IMR-90 (cell line): ENCODE data around the gene KCTD2. TPM values are rescaled to one million over a fixed set of nuclear protein-coding genes. Genes with fewer than 3 reads are reported as not detected.

ENCODE experiments used
- ATAC-seq: fragments of 200-7000 bp; cut with Tn5 transposase; 2 replicates; pipeline ENCODE4 v1.9.1; 2020; ENCODE audit warnings: low read depth, mild to moderate bottlenecking, moderate library complexity
- BruUV-seq: library from RNA; stranded (reverse); fragments of 400-500 nt; replicated peaks from 2 replicates; lab custom pipeline; 2021; lab: Mats Ljungman, UMichigan
- CTCF ChIA-PET: fragments of 300-600 bp; formaldehyde crosslinking; extraction: SDS; loops from one replicate; lab custom pipeline; 2021; ENCODE audit warnings: antibody characterized with exemption; lab: Yijun Ruan, JAX
- POLR2A ChIA-PET: fragments of 300-600 bp; sonication (Branson Sonifier 250); formaldehyde crosslinking; loops from one replicate; lab custom pipeline; 2022; ENCODE audit warnings: antibody characterized with exemption; ENCODE audit not compliant: unreplicated experiment; lab: Charles Lee
- DNase-seq: peaks from one replicate; pipeline ENCODE4 v3.0.0; 2013
- H2AFZ ChIP-seq: replicated peaks from 2 replicates; pipeline ENCODE3; 2013; ENCODE audit warnings: low read length, mild to moderate bottlenecking; ENCODE audit not compliant: poor library complexity
- H2AK5ac ChIP-seq: 2 replicates; pipeline ENCODE4 v1.6.1; 2013; ENCODE audit warnings: low read depth, low read length, inconsistent platforms
- H2AK9ac ChIP-seq: replicated peaks from 2 replicates; pipeline ENCODE3; 2013; ENCODE audit warnings: mild to moderate bottlenecking, low read depth, low read length, moderate library complexity; ENCODE audit not compliant: poor library complexity
- H2BK120ac ChIP-seq: 2 replicates; pipeline ENCODE4 v1.6.1; 2013; ENCODE audit warnings: low read depth, low read length, inconsistent platforms
- H2BK15ac ChIP-seq: 3 replicates; pipeline ENCODE4 v1.6.1; 2013; ENCODE audit warnings: low read depth, low read length, inconsistent platforms
- H2BK20ac ChIP-seq: 2 replicates; pipeline ENCODE4 v1.6.1; 2013; ENCODE audit warnings: low read depth, mild to moderate bottlenecking, inconsistent platforms, low read length, moderate library complexity
- H2BK5ac ChIP-seq: 2 replicates; pipeline ENCODE4 v1.6.1; 2013; ENCODE audit warnings: mild to moderate bottlenecking, low read depth, low read length, inconsistent platforms; ENCODE audit not compliant: poor library complexity, severe bottlenecking
- H3K14ac ChIP-seq: replicated peaks from 2 replicates; pipeline ENCODE4 v1.6.1; 2013; ENCODE audit warnings: low read depth, low read length, inconsistent platforms
- H3K18ac ChIP-seq: 2 replicates; pipeline ENCODE4 v1.6.1; 2013; ENCODE audit warnings: low read depth, low read length, control low read depth
- H3K23ac ChIP-seq: 2 replicates; pipeline ENCODE4 v1.6.1; 2013; ENCODE audit warnings: low read depth, low read length, inconsistent platforms
- H3K27ac ChIP-seq: 2 replicates; pipeline ENCODE4 v1.5.1; 2013; ENCODE audit warnings: mild to moderate bottlenecking, control low read depth, low read length; ENCODE audit not compliant: insufficient read depth
- H3K27me3 ChIP-seq: 2 replicates; pipeline ENCODE4 v1.6.1; 2013; ENCODE audit warnings: low read length; ENCODE audit not compliant: control insufficient read depth, insufficient read depth
- H3K36me3 ChIP-seq: 2 replicates; pipeline ENCODE4 v1.6.1; 2013; ENCODE audit warnings: low read length, mixed read lengths; ENCODE audit not compliant: control insufficient read depth, insufficient read depth
- H3K4ac ChIP-seq: 2 replicates; pipeline ENCODE4 v1.6.1; 2013; ENCODE audit warnings: low read depth, low read length, inconsistent platforms
- H3K4me1 ChIP-seq: 2 replicates; pipeline ENCODE4 v1.6.1; 2013; ENCODE audit warnings: low read length, mixed read lengths; ENCODE audit not compliant: control insufficient read depth, insufficient read depth
- H3K4me2 ChIP-seq: 2 replicates; pipeline ENCODE4 v1.6.1; 2013; ENCODE audit warnings: low read depth, mild to moderate bottlenecking, control low read depth, low read length, moderate library complexity
- H3K4me3 ChIP-seq: 2 replicates; pipeline ENCODE4 v1.5.1; 2013; ENCODE audit warnings: low read depth, mild to moderate bottlenecking, control low read depth, low read length, moderate library complexity; ENCODE audit not compliant: insufficient read depth
- H3K56ac ChIP-seq: 2 replicates; pipeline ENCODE4 v1.6.1; 2013; ENCODE audit warnings: low read length, inconsistent platforms; ENCODE audit not compliant: insufficient read depth; ENCODE audit errors: extremely low read depth
- H3K79me1 ChIP-seq, 2 experiments: 2 replicates each; pipeline ENCODE4 v1.6.1; 2013; ENCODE audit warnings: low read length in 2 of 2, inconsistent platforms in 1 of 2, low read depth in 1 of 2
- H3K9ac ChIP-seq: 2 replicates; pipeline ENCODE4 v1.6.1; 2013; ENCODE audit warnings: low read depth, low read length, control low read depth
- H3K9me1 ChIP-seq: 2 replicates; pipeline ENCODE4 v1.6.1; 2013; ENCODE audit warnings: low read length, inconsistent platforms; ENCODE audit not compliant: insufficient read depth
- H3K9me3 ChIP-seq: 2 replicates; pipeline ENCODE4 v1.6.1; 2013; ENCODE audit warnings: low read length; ENCODE audit not compliant: control insufficient read depth, insufficient read depth
- H4K20me1 ChIP-seq: 2 replicates; pipeline ENCODE4 v1.6.1; 2013; ENCODE audit warnings: low read length, inconsistent platforms; ENCODE audit not compliant: insufficient read depth
- H4K5ac ChIP-seq: 2 replicates; pipeline ENCODE4 v1.6.1; 2013; ENCODE audit warnings: mild to moderate bottlenecking, low read depth, low read length, control low read depth
- H4K8ac ChIP-seq, 2 experiments: 2 replicates each; pipeline ENCODE4 v1.6.1; 2013; ENCODE audit warnings: low read depth in 2 of 2, low read length in 2 of 2, control low read depth in 1 of 2, inconsistent platforms in 1 of 2
- H4K91ac ChIP-seq: 2 replicates; pipeline ENCODE4 v1.6.1; 2013; ENCODE audit warnings: low read depth, low read length, inconsistent platforms; ENCODE audit not compliant: insufficient read depth
- BHLHE40 ChIP-seq: fragments of 150-350 bp; IDR thresholded peaks from 2 replicates; pipeline ENCODE4 v1.6.1; 2016; ENCODE audit warnings: mild to moderate bottlenecking, low read depth, low read length
- CEBPB ChIP-seq: IDR thresholded peaks from 2 replicates; pipeline ENCODE4 v1.6.1; 2012; ENCODE audit warnings: low read depth, low read length, improper control_type of control experiment
- CHD1 ChIP-seq: IDR thresholded peaks from 2 replicates; pipeline ENCODE4 v1.6.1; 2012; ENCODE audit warnings: low read depth, low read length, improper control_type of control experiment
- CTCF ChIP-seq: conservative IDR thresholded peaks from 2 replicates; pipeline ENCODE4 v1.5.1; 2012; ENCODE audit warnings: mild to moderate bottlenecking, low read depth, low read length, improper control_type of control experiment
- FOS ChIP-seq: fragments of 150-350 bp; IDR thresholded peaks from 2 replicates; pipeline ENCODE4 v1.6.1; 2016; ENCODE audit warnings: low read depth, low read length
- MAFK ChIP-seq: IDR thresholded peaks from 2 replicates; pipeline ENCODE4 v1.6.1; 2012; ENCODE audit warnings: low read depth, low read length, improper control_type of control experiment
- MXI1 ChIP-seq: IDR thresholded peaks from 2 replicates; pipeline ENCODE4 v1.6.1; 2012; ENCODE audit warnings: low read depth, mild to moderate bottlenecking, low read length, moderate library complexity, borderline replicate concordance
- NFE2L2 ChIP-seq: fragments of 150-350 bp; IDR thresholded peaks from 2 replicates; pipeline ENCODE4 v1.6.1; 2016; ENCODE audit warnings: low read depth, mild to moderate bottlenecking, low read length
- POLR2A ChIP-seq: IDR thresholded peaks from 2 replicates; pipeline ENCODE4 v1.6.1; 2012; ENCODE audit warnings: mild to moderate bottlenecking, low read depth, low read length
- RAD21 ChIP-seq: IDR thresholded peaks from 2 replicates; pipeline ENCODE4 v1.6.1; 2012; ENCODE audit warnings: low read length, improper control_type of control experiment
- RCOR1 ChIP-seq: IDR thresholded peaks from 2 replicates; pipeline ENCODE4 v1.6.1; 2012; ENCODE audit warnings: mild to moderate bottlenecking, low read length, improper control_type of control experiment; ENCODE audit not compliant: insufficient replicate concordance
- RFX5 ChIP-seq: IDR thresholded peaks from 2 replicates; pipeline ENCODE4 v1.8.0; 2012; ENCODE audit warnings: low read depth, mild to moderate bottlenecking, low read length, moderate library complexity
- SMC3 ChIP-seq: fragments of 150-350 bp; IDR thresholded peaks from 2 replicates; pipeline ENCODE4 v1.6.1; 2016; ENCODE audit warnings: low read depth, mild to moderate bottlenecking, antibody characterized with exemption, low read length, moderate library complexity
- USF2 ChIP-seq: fragments of 150-350 bp; IDR thresholded peaks from 2 replicates; pipeline ENCODE4 v1.6.1; 2017; ENCODE audit warnings: mild to moderate bottlenecking, antibody characterized with exemption, low read length, low read depth
- WGBS, 2 experiments: methylation state at CpG; one replicate each; pipeline versions ENCODE4 v1.1.5 to v1.1.7; 2013; ENCODE audit warnings: missing lambda C conversion rate in 2 of 2; ENCODE audit not compliant: insufficient read length in 1 of 2; ENCODE audit errors: extremely low coverage in 2 of 2; 5-methylcytosine and 5-hydroxymethylcytosine counted together
- dilution Hi-C: fragments of 300-500 bp; cut with HindIII; formaldehyde crosslinking; loops from one replicate; pipeline ENCODE4 v1.14.3; 2018; ENCODE audit warnings: low sequenced_read_pairs; ENCODE audit not compliant: unreplicated experiment
- in situ Hi-C: fragments of 300-500 bp; cut with MboI; formaldehyde crosslinking; loops from 3 replicates; pipeline ENCODE4 v1.14.3; 2019; ENCODE audit warnings: low sequenced_read_pairs, inconsistent platforms, mixed read lengths
- intact Hi-C: fragments of 100-400 bp; cut with micrococcal nuclease; formaldehyde crosslinking; loops from 2 replicates; pipeline ENCODE4 v1.10.0; 2022
- polyA plus RNA-seq, 3 experiments: library from polyadenylated mRNA; depleted of rRNA; stranded (reverse); fragments of >200 nt; gene quantifications; 2 replicates each; pipeline ENCODE4 v1.2.3, GENCODE V29; 2012; ENCODE audit warnings: low replicate concordance in 1 of 3
- total RNA-seq: library from RNA; depleted of rRNA; stranded (reverse); fragments of >200 nt; gene quantifications from 2 replicates; pipeline ENCODE4 v1.2.3, GENCODE V29; 2012
- TF ChIP-seq, protein P1 (sequence below): fragments of 150-350 bp; IDR thresholded peaks from 2 replicates; pipeline ENCODE4 v1.6.1; 2016; ENCODE audit warnings: low read depth, mild to moderate bottlenecking, low read length, moderate library complexity, borderline replicate concordance

Gene KCTD2
- total and polyA plus RNA-seq, 2 of the 4 experiments (the other 2 are of a cell fraction) = 9.1 to 18.4 TPM

DNA sequence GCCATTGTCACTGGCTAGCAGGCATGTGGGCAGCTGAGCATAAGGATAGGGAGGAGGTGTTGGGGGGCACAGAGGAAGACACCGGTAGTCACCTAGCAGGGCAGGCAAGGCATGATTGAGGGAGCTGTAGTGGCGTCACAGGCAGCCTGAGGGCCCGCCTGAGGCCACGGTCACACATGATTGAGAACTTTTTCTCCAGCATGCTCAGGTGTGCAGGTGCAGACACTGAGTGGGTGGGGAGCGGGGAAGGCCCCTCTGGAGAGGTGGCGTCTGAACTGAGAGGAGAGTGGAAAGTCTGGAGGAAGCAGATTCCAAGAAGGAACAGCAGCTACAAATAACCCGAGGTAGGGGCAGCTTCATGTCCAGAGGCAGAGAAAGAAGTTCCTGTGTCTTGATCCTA lies 51.8 kb downstream of the KCTD2 start:
- H4K91ac ChIP-seq = no peak overlapping the region
- no peak overlapping the region for H3K14ac ChIP-seq
- dilution Hi-C loops (no loop called here), intact Hi-C loops (no loop called here), in situ Hi-C loops (no loop called here)
- H3K4me3 ChIP-seq = no peak overlapping the region
- no peak overlapping the region for H3K27ac ChIP-seq
- H2AFZ ChIP-seq = no peak overlapping the region
- 80% methylated on average over 2 of the region's 7 CpGs; no CpG with 5 or more reads in 1 of the 2 experiments for WGBS, 2 experiments
- no peak overlapping the region for H2BK5ac ChIP-seq
- H4K5ac ChIP-seq = no peak overlapping the region
- DNase-seq = no peak
- no peak overlapping the region for H4K8ac ChIP-seq
- H3K18ac ChIP-seq = no peak overlapping the region
- no peak overlapping the region for H2BK15ac ChIP-seq
- H3K4me2 ChIP-seq = no peak overlapping the region
- no peaks in the 10 kb centered on the region; the same call in 1 of the 2 replicates for H4K20me1 ChIP-seq
- no peak overlapping the region; the same call in 1 of the 2 replicates for H3K56ac ChIP-seq
- no peaks in the 10 kb centered on the region for H3K9me1 ChIP-seq
- H3K79me1 ChIP-seq = peaks cover 0 to 2% of the 10 kb centered on the region in 2 experiments; a peak in 1 of 4 replicates
- H3K23ac ChIP-seq = no peak overlapping the region
- H3K4ac ChIP-seq = no peak overlapping the region
- no peaks in the 10 kb centered on the region for H3K9me3 ChIP-seq
- H2AK9ac ChIP-seq = no peak overlapping the region
- no peaks in the 10 kb centered on the region for H3K27me3 ChIP-seq
- no peak for TF ChIP-seq FOS
- TF ChIP-seq RCOR1 = no peak
- no peak for TF ChIP-seq SMC3
- no peak for TF ChIP-seq NFE2L2
- no peak for TF ChIP-seq POLR2A
- TF ChIP-seq, protein P1, sequence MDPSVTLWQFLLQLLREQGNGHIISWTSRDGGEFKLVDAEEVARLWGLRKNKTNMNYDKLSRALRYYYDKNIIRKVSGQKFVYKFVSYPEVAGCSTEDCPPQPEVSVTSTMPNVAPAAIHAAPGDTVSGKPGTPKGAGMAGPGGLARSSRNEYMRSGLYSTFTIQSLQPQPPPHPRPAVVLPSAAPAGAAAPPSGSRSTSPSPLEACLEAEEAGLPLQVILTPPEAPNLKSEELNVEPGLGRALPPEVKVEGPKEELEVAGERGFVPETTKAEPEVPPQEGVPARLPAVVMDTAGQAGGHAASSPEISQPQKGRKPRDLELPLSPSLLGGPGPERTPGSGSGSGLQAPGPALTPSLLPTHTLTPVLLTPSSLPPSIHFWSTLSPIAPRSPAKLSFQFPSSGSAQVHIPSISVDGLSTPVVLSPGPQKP = no peak
- TF ChIP-seq RAD21 = no peak
- no peak for TF ChIP-seq USF2
- no peak for TF ChIP-seq CTCF
- no peak for TF ChIP-seq CHD1
- TF ChIP-seq CEBPB = no peak
- TF ChIP-seq RFX5 = no peak
- TF ChIP-seq MAFK = no peak
- TF ChIP-seq MXI1 = no peak
- no peak for TF ChIP-seq BHLHE40
- ATAC-seq = no peak
- peaks cover 4% of the 10 kb centered on the region for H3K4me1 ChIP-seq
- no peak overlapping the region for H2BK20ac ChIP-seq
- no peak overlapping the region for H2BK120ac ChIP-seq
- CTCF ChIA-PET = no interaction called here
- no peak overlapping the region for H2AK5ac ChIP-seq
- BruUV-seq = no TSS peak
- peaks cover 9% of the 10 kb centered on the region for H3K36me3 ChIP-seq
- no peak overlapping the region for H3K9ac ChIP-seq
- POLR2A ChIA-PET = no interaction called here
